Immature natural killer cell (primary cell): ENCODE measurements around the gene EPHB4. TPM values are rescaled to one million over a fixed set of nuclear protein-coding genes. Genes with fewer than 3 reads are reported as not detected.
A peak's percentile ranks its signal among the peaks of the same experiment; 100 is the strongest.

ENCODE experiments used
- DNase-seq, 3 donors: peaks; one replicate each; pipeline ENCODE4 v3.0.0; 2022; ENCODE audit warnings: mixed read lengths in 1 of 3
- H3K27ac Mint-ChIP-seq, 6 donors: one replicate each; pipeline ENCODE4 v1.8.0; 2020; ENCODE audit warnings: mixed read lengths in 6 of 6, mild to moderate bottlenecking in 5 of 6, inconsistent platforms in 4 of 6, moderate library complexity in 3 of 6
- H3K27me3 Mint-ChIP-seq, 3 donors: one replicate each; pipeline ENCODE4 v1.8.0; 2020 to 2021; ENCODE audit warnings: low read depth in 3 of 3, mild to moderate bottlenecking in 3 of 3, mixed read lengths in 3 of 3, moderate library complexity in 3 of 3, inconsistent platforms in 1 of 3
- H3K36me3 Mint-ChIP-seq, 3 donors: one replicate each; pipeline ENCODE4 v1.8.0; 2020; ENCODE audit warnings: mixed read lengths in 3 of 3, inconsistent platforms in 2 of 3, mild to moderate bottlenecking in 2 of 3
- H3K4me1 Mint-ChIP-seq, 2 donors: one replicate each; pipeline ENCODE4 v1.8.0; 2020; ENCODE audit warnings: inconsistent platforms in 2 of 2, mild to moderate bottlenecking in 2 of 2, mixed read lengths in 2 of 2, moderate library complexity in 1 of 2
- H3K4me3 Mint-ChIP-seq, 5 donors: one replicate each; pipeline ENCODE4 v1.8.0; 2020; ENCODE audit warnings: mild to moderate bottlenecking in 5 of 5, mixed read lengths in 5 of 5, inconsistent platforms in 3 of 5, moderate library complexity in 3 of 5
- H3K9me3 Mint-ChIP-seq, 6 donors: one replicate each; pipeline ENCODE4 v1.8.0; 2020; ENCODE audit warnings: mild to moderate bottlenecking in 6 of 6, mixed read lengths in 6 of 6, inconsistent platforms in 4 of 6, moderate library complexity in 3 of 6
- polyA plus RNA-seq, 3 donors: library from polyadenylated mRNA; unstranded; fragments of 300-500 nt; fragmentation: Illumina TruSeq; gene quantifications; one replicate each; pipeline ENCODE4 v1.2.3, GENCODE V29; 2021

The EPHB4 gene
- under 1 TPM in 1 of 3 donors, not detected in 2; 0.37 TPM for polyA plus RNA-seq

DNA sequence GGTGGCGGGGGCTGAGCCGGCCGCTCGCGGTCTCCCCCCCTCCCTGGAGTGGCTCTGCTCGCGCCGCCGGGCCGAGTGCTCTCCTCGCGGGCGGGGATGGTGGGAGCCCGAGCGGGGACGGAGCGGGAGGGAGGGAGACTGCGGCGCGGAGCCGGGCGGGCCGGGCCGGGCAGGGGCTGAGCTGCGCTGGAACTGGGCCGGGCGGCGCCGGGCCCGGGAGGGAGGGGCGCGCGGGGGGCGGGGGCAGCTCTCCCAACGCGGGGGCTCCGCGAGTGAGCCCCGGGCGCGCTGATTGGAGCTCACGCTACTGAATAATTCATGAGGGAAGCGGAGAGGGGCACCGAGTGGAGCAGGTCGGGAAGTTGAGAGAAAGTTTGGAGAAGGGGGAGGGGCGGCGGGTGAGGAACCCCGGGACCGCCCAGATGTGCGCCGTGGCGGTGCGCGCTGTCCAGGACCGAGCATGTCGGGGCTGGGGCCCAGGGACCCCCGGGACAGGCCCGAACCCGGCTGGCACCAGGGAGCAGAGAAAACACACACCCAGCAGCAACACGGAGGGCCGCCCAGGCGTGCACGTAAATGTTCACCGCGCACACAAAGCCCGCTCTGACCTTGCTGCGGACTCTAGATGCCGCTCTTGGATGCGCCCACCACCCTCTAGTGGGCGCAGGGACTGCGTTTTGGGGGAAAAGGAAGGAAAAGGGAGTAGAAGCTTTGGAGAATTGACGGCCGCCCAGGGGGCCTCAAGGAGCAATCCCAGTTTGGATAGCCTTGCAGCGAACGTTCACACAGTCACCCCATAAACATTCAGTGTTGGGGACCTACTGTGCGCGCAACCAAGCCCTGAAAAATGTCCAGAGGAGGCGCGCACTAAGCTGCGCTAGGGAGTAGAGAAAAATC, at the start of gene EPHB4:
TSS of gene EPHB4 (minus strand) at position 194 of the 897 bp plus-strand sequence. CDS start 493 bp downstream, outside the sequence.
- H3K4me1 Mint-ChIP-seq, result peaks cover 12 to 13% of the 10 kb centered on the region in 2 donors
- no peak for DNase-seq
- H3K4me3 Mint-ChIP-seq, result peak within 1 kb of the TSS; percentile 4 to 69 (median 23)
- peaks cover 0 to 2% (median 0%) of the 10 kb centered on the region in 6 donors for H3K9me3 Mint-ChIP-seq
- H3K27me3 Mint-ChIP-seq, result peaks cover 14 to 25% (median 17%) of the 10 kb centered on the region in 3 donors
- no peak within 1 kb of the TSS for H3K27ac Mint-ChIP-seq
- H3K36me3 Mint-ChIP-seq, result peaks cover 0 to 3% (median 0%) of the 10 kb centered on the region in 3 donors

DNA sequence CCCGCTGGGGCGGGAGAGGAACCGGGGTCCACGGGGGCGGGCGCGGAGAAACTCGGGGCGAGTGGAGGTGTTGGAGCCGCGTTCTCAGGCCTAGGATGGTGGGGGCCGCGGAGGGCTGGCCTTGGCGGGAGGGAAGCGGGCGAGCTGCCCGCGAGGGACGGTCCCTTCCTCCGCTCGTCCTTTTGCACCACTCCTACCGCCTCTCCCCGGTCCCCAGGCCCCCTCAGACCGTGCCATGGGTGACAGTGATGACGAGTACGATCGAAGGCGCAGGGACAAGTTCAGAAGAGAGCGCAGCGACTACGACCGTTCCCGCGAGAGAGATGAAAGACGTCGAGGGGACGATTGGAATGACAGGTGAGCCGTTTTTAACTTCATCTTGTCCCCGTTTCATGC, 48.0 kb upstream of the EPHB4 start:
- Mint-ChIP-seq H3K4me1 (peaks cover 50 to 57% of the 10 kb centered on the region in 2 donors), H3K9me3 (no peaks in the 10 kb centered on the region), H3K36me3 (peaks cover 7 to 19% (median 11%) of the 10 kb centered on the region in 3 donors), H3K27me3 (peaks cover 10 to 16% (median 12%) of the 10 kb centered on the region in 3 donors), H3K4me3 (peak overlapping the region; percentile 97 to 99 (median 99)), H3K27ac (peak overlapping the region; percentile 91 to 98 (median 96))
- DNase-seq, result no peak

DNA sequence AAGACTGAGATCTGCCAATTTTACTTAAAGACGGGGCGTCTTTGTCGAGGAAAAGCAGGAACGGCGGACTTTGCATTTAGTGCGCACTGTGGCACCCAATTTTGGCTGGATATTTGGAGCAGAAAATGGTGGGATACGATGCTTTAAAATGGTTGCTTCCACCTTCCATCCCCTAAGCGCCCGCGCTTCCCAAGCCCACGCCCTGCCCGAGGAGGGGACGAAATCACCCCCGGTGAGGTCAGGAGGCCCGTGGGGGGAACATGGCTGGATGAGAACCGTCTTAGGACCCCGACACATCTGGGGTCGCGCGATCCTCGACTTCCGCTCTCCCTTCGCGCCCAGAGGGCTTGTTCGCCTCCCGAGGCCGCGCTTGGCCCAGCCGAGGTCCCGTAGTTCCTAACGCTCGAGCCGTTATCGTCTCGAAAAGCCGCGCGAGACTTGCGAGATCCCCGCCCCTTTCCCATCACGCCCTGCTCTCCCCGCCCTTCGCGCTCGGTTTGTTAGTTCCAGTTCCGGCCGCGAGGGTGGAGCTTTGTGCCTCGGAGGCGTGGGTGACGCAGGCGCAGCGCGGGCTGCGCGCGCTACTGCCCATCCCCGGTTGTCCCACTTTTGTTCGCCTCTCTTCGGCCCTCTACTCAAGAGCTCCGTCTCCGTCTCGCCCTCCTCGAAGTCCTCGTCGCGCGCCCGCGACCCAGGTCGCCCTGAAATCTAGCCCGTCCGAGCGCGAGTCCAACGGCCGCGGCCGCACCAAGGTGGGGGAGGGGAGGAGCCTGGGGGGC, 47.4 kb upstream of the EPHB4 start, which contains the start of gene SRRT:
TSS of gene SRRT (plus strand) at position 527 of the 779 bp plus-strand sequence. CDS start 488 bp downstream, outside the sequence.
- Mint-ChIP-seq H3K4me3 (peak within 1 kb of the TSS; percentile 97 to 99 (median 99)), H3K27me3 (peaks cover 10 to 16% (median 12%) of the 10 kb centered on the region in 3 donors), H3K9me3 (no peaks in the 10 kb centered on the region), H3K4me1 (peaks cover 47 to 54% of the 10 kb centered on the region in 2 donors), H3K27ac (peak within 1 kb of the TSS; percentile 91 to 98 (median 96)), H3K36me3 (peaks cover 6 to 17% (median 7%) of the 10 kb centered on the region in 3 donors)
- peak; percentile 98 for DNase-seq

DNA sequence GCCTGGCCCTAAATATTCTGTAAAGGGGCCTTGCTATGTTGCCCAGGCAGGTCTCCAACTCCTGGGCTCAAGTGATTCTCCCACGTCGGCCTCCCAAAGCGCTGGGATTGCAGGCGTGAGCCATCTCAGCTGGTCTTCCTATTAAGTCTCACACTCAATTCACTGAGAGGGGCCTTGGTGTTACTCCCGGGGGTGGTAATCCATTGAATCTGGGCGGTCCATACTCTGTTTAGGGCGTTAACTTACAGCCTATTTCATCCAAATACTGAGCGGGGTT, 46.9 kb upstream of the EPHB4 start:
- Mint-ChIP-seq H3K9me3 (no peaks in the 10 kb centered on the region), H3K4me3 (peak overlapping the region; percentile 97 to 99 (median 99)), H3K4me1 (peaks cover 42 to 48% of the 10 kb centered on the region in 2 donors), H3K27ac (peak overlapping the region; percentile 91 to 98 (median 96)), H3K36me3 (peaks cover 4 to 15% (median 5%) of the 10 kb centered on the region in 3 donors), H3K27me3 (peaks cover 10 to 16% (median 12%) of the 10 kb centered on the region in 3 donors)
- DNase-seq, result no peak

DNA sequence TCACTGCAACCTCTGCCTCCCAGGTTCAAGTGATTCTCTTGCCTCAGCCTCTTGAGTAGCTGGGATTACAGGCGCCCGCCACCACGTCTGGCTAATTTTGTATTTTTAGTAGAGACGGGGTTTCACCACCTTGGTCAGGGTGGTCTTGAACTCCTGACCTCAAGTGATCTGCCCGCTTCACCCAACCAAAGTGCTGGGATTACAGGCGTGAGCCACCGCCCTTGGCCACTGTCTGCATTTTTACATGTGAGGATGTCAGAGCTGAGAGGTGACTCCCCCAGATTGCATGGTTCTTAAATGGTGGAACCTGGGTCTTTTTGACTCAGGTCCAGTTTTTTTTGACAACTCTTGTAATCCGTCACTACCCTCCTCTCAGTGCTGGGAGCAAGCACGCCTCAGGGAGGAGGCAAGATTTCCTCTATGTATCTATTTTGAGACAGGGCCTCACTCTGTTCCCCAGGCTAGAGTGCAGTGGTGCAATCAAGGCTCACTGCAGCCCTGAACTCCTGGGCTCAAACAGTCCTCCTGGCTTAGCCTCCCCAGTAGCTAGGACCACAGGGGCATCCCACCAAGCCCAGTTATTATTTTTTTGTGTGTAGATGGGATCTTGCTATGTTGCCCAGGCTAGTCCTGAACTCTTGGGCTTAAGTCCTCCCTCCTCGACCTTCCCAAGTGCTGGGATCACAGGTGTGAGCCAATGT, 46.4 kb upstream of the EPHB4 start:
- peaks cover 10 to 16% (median 12%) of the 10 kb centered on the region in 3 donors for H3K27me3 Mint-ChIP-seq
- DNase-seq, result no peak
- peak overlapping the region; percentile 49 to 99 (median 97) for H3K4me3 Mint-ChIP-seq
- peaks cover 38 to 43% of the 10 kb centered on the region in 2 donors for H3K4me1 Mint-ChIP-seq
- no peaks in the 10 kb centered on the region for H3K9me3 Mint-ChIP-seq
- peaks cover 4 to 15% (median 5%) of the 10 kb centered on the region in 3 donors for H3K36me3 Mint-ChIP-seq
- H3K27ac Mint-ChIP-seq, result peak overlapping the region; percentile 91 to 98 (median 96)

DNA sequence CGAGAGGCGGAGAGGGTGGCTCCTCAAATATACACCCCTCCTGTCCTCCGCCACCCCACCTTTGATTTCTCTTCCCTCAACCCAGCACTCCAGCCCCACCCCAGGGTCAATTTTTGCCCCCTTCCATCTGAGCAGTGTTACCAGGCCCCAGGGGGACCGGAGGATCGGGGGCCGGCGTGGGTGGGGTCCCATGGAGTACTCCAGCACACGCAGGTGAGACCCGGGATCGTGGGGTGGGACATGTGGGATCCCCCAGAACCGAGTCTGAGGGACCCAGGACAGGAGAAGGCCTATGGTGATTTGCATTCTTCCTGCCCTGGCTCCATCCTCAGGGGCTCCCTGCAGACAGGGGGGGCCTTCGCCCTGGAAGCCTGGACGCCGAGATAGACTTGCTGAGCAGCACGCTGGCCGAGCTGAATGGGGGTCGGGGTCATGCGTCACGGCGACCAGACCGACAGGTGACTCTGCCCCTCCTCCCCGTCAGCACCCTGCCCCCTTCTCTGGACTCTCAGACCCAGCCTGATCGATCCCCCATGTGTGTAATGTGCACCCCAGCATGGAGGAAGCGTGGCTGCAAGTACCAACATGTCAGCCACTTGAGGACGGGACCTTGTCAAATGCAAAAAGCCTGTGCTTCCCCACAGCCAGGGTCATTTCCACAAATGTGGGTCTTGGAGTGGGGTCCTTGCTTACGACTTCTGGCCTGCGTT, 40.6 kb upstream of the EPHB4 start:
- H3K27ac Mint-ChIP-seq, result no peak overlapping the region
- H3K4me3 Mint-ChIP-seq, result no peak overlapping the region
- no peak for DNase-seq
- no peaks in the 10 kb centered on the region for H3K9me3 Mint-ChIP-seq
- H3K27me3 Mint-ChIP-seq, result peaks cover 0 to 2% (median 0%) of the 10 kb centered on the region in 3 donors
- peaks cover 0 to 2% of the 10 kb centered on the region in 2 donors for H3K4me1 Mint-ChIP-seq
- peaks cover 7 to 12% (median 8%) of the 10 kb centered on the region in 3 donors for H3K36me3 Mint-ChIP-seq

DNA sequence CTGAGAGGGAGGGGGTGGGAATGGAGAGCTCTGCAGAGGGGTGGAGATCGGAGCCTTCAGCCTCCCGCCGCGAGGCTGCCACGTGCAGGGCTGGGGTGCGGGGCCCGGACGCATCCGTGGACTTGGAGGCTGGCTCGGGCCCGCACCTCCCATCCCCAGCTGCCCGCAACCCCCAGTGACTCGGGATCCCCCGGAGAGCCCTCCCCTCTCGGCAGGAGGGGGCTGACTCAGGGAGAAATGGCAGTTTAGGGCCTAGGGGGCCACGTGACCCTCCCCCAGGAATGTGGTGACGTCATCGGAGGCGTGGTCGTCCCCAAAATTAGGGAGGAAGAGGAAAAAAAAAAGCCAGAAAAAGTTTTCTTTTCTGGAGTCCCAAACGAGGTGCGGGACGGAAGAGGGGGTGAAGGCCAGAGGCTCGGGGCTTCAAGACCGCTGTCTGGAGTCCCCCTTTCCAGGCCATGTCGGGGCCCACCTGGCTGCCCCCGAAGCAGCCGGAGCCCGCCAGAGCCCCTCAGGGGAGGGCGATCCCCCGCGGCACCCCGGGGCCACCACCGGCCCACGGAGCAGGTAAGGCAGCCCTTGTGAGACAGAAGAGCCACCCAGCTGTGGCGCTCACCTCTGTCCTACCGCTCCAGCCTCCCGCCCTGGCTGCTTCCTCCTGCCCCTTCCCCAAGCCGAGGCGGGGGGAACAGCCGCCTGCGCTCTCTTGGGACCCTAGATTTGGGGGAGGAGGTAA, 39.9 kb upstream of the EPHB4 start, which contains the start of gene TRIP6:
TSS of gene TRIP6 (plus strand) at position 348 of the 736 bp plus-strand sequence. CDS start at position 459, 111 bp downstream.
- Mint-ChIP-seq H3K27ac (no peak within 1 kb of the TSS), H3K4me3 (peak within 1 kb of the TSS in 1 of 5 donors; percentile 13), H3K4me1 (peaks cover 0 to 2% of the 10 kb centered on the region in 2 donors), H3K27me3 (peaks cover 0 to 4% (median 2%) of the 10 kb centered on the region in 3 donors), H3K36me3 (peaks cover 12 to 14% (median 13%) of the 10 kb centered on the region in 3 donors), H3K9me3 (no peaks in the 10 kb centered on the region)
- DNase-seq, result no peak

DNA sequence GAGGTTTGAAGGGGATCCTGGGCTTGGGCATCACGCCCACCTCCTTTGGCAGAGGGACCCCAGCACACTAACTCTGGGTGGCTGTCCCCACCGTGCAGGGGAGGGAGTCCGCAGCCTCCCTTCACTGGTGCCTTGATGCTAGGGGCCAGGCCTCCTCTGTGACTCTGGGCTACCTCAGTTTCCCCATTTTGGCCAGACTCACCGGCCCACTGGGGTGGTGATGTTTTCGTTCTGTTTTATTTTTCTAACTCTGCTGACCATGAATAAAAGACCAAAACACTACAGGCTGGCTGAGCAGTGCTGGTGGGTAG, 39.4 kb upstream of the EPHB4 start:
- Mint-ChIP-seq H3K9me3 (no peaks in the 10 kb centered on the region), H3K27me3 (peaks cover 0 to 4% (median 2%) of the 10 kb centered on the region in 3 donors), H3K27ac (no peak overlapping the region), H3K36me3 (peaks cover 12 to 14% (median 12%) of the 10 kb centered on the region in 3 donors), H3K4me3 (no peak overlapping the region), H3K4me1 (peaks cover 0 to 2% of the 10 kb centered on the region in 2 donors)
- DNase-seq, result no peak

DNA sequence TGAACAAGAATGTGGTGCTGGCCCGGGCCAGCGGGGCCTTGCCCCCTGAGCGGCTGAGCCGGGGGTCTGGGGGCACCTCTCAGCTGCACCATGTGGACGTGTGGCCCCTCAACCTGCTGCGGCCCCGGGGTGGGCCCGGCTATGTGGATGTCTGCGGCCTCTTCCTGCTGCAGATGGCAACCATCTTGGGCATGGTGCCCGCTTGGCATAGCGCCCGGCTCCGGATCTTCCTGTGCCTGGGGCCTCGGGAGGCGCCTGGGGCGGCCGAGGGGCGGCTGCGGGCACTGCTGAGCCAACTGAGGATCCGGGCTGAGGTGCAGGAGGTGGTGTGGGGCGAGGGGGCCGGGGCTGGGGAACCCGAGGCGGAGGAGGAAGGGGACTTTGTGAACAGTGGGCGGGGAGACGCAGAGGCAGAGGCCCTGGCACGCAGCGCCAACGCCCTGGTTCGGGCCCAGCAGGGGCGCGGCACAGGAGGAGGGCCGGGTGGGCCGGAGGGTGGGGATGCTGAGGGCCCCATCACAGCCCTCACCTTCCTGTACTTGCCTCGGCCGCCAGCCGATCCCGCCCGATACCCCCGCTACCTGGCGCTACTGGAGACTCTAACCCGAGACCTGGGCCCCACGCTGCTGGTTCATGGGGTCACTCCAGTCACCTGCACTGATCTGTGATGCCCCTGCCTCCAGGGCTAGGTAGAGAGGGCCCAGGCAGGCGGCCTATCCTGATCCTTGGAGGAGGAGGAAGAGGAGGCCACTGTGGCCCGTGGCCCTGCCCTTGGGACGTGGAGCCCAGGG, 38.8 kb upstream of the EPHB4 start:
- Mint-ChIP-seq H3K4me1 (peaks cover 0 to 2% of the 10 kb centered on the region in 2 donors), H3K9me3 (no peaks in the 10 kb centered on the region), H3K27ac (no peak overlapping the region), H3K4me3 (no peak overlapping the region), H3K27me3 (peaks cover 0 to 4% (median 2%) of the 10 kb centered on the region in 3 donors), H3K36me3 (peaks cover 12 to 14% (median 12%) of the 10 kb centered on the region in 3 donors)
- DNase-seq, result no peak

DNA sequence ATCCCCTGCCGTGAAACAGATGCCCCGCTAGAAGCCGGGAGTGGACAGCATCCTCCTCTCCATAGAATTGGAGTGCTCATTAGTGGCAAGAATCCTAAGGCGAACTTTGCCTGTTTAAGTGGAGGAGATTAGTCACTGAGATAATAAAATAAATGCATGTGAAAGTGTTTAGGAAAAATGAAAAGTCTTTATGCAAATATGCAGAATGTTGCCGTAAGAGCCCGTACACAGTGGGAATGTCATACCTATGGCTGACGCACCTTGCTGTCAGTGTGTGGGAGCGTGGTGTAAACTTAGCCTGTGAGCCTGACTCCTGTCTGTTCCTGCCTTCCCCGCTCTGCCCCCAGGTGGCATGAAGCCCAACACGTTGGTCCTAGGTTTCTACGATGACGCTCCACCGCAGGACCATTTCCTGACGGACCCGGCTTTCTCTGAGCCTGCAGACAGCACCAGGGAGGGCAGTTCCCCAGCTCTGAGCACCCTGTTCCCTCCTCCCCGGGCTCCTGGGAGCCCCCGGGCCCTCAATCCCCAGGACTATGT, 38.1 kb upstream of the EPHB4 start:
- no peak for DNase-seq
- Mint-ChIP-seq H3K27ac (peak overlapping the region in 1 of 6 donors; percentile 34), H3K27me3 (peaks cover 0 to 4% (median 4%) of the 10 kb centered on the region in 3 donors), H3K4me3 (no peak overlapping the region), H3K36me3 (peaks cover 15 to 18% (median 18%) of the 10 kb centered on the region in 3 donors), H3K9me3 (no peaks in the 10 kb centered on the region), H3K4me1 (peaks cover 0 to 2% of the 10 kb centered on the region in 2 donors)

DNA sequence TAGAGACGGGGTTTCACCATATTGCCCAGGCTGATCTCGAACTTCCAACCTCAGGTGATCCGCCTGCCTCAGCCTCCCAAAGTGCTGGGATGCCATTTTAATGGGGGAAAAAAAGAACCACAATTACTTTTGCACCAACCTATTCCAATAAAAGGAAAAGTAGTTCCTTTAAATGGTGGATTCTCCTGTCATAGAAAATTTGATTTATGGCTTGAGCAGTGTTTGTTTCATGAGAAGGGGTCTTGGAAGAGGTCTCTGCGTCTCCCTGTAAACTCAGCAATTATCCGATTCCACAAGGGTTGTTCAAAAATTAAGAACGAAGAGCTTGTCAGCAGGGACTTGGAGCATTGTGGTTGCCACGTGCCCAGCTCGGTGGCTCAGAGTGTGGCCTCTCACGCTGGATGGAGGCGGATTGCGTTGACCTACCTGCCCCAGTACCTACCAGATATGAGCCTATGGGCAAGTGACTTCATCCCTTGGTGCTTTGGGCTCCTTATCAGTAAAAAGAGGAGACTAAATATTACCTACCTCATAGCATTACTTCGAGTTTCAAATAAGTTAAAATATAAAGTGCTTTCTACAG, 37.0 kb upstream of the EPHB4 start:
- Mint-ChIP-seq H3K9me3 (no peaks in the 10 kb centered on the region), H3K4me3 (no peak overlapping the region), H3K27ac (no peak overlapping the region), H3K27me3 (peaks cover 0 to 4% (median 4%) of the 10 kb centered on the region in 3 donors), H3K4me1 (peaks cover 0 to 2% of the 10 kb centered on the region in 2 donors), H3K36me3 (peaks cover 17 to 27% (median 25%) of the 10 kb centered on the region in 3 donors)
- no peak for DNase-seq
